SK-N-SH treated with all-trans-retinoic acid at 6 μM for 48 hours (cell line): ENCODE measurements around the gene TDRKH.
"Not testable (repeated sequence)": the region's sequence is repeated elsewhere in the genome, so short reads cannot be mapped to it uniquely, and the experiment has no call there.

Experiments
- ATAC-seq: fragments of 200-7000 bp; cut with Tn5 transposase; 3 replicates; pipeline ENCODE4 v1.9.1; 2020; ENCODE audit warnings: mild to moderate bottlenecking, moderate library complexity
- ARNTL ChIP-seq: fragments of 450-650 bp; formaldehyde crosslinking; IDR thresholded peaks from 2 replicates; pipeline ENCODE4 v1.5.0; 2020; ENCODE audit warnings: low read depth, mild to moderate bottlenecking, moderate library complexity, borderline replicate concordance
- BACH2 ChIP-seq: fragments of 250-450 bp; sonication (Bioruptor Pico); IDR thresholded peaks from 2 replicates; pipeline ENCODE4 v1.9.0; 2021; ENCODE audit warnings: mild to moderate bottlenecking, borderline replicate concordance
- CSDC2 ChIP-seq: fragments of 250-450 bp; sonication (Bioruptor Pico); IDR thresholded peaks from 2 replicates; pipeline ENCODE4 v1.5.0; 2020; ENCODE audit warnings: mild to moderate bottlenecking, moderate library complexity
- CSRNP3 ChIP-seq: fragments of 250-450 bp; sonication (Bioruptor Pico); IDR thresholded peaks from 2 replicates; pipeline ENCODE4 v1.5.1; 2021; ENCODE audit warnings: mild to moderate bottlenecking, moderate library complexity
- ESRRG ChIP-seq: fragments of 250-450 bp; sonication (Bioruptor Pico); IDR thresholded peaks from 2 replicates; pipeline ENCODE4 v1.6.1; 2021; ENCODE audit warnings: mild to moderate bottlenecking
- ISL1 ChIP-seq: fragments of 250-450 bp; sonication (Bioruptor Pico); IDR thresholded peaks from 2 replicates; pipeline ENCODE4 v2.1.2; 2022; ENCODE audit warnings: mild to moderate bottlenecking, moderate library complexity
- OSR1 ChIP-seq: fragments of 250-450 bp; sonication (Bioruptor Pico); IDR thresholded peaks from 2 replicates; pipeline ENCODE4 v1.8.0; 2022; ENCODE audit warnings: moderate library complexity, mild to moderate bottlenecking, inconsistent platforms
- PATZ1 ChIP-seq: fragments of 250-450 bp; sonication (Bioruptor Pico); IDR thresholded peaks from 2 replicates; pipeline ENCODE4 v1.8.0; 2020; ENCODE audit warnings: mild to moderate bottlenecking, moderate library complexity, borderline replicate concordance
- POU6F1 ChIP-seq: fragments of 250-450 bp; sonication (Bioruptor Pico); IDR thresholded peaks from 2 replicates; pipeline ENCODE4 v1.8.0; 2021; ENCODE audit warnings: low read depth, mild to moderate bottlenecking, moderate library complexity, borderline replicate concordance
- PPARA ChIP-seq: fragments of 250-450 bp; sonication (Bioruptor Pico); IDR thresholded peaks from 2 replicates; pipeline ENCODE4 v1.5.0; 2020; ENCODE audit warnings: mild to moderate bottlenecking, borderline replicate concordance
- RARB ChIP-seq: fragments of 250-450 bp; sonication (Bioruptor Pico); IDR thresholded peaks from 2 replicates; pipeline ENCODE4 v1.8.0; 2021; ENCODE audit warnings: mild to moderate bottlenecking, moderate library complexity
- SNAI2 ChIP-seq: fragments of 250-450 bp; sonication (Bioruptor Pico); IDR thresholded peaks from 2 replicates; pipeline ENCODE4 v1.5.0; 2020; ENCODE audit warnings: mild to moderate bottlenecking, moderate library complexity
- TCF4 ChIP-seq: fragments of 250-450 bp; sonication (Bioruptor Pico); IDR thresholded peaks from 2 replicates; pipeline ENCODE4 v1.8.0; 2021; ENCODE audit warnings: mild to moderate bottlenecking, moderate library complexity, borderline replicate concordance
- TOX ChIP-seq: fragments of 250-450 bp; sonication (Bioruptor Pico); IDR thresholded peaks from 2 replicates; pipeline ENCODE4 v1.8.0; 2021; ENCODE audit warnings: mild to moderate bottlenecking, moderate library complexity, borderline replicate concordance
- ZC3H10 ChIP-seq: fragments of 250-450 bp; sonication (Bioruptor Pico); IDR thresholded peaks from 2 replicates; pipeline ENCODE4 v1.5.1; 2021; ENCODE audit warnings: mild to moderate bottlenecking, moderate library complexity
- ZFP3 ChIP-seq: fragments of 250-450 bp; sonication (Bioruptor Pico); IDR thresholded peaks from 2 replicates; pipeline ENCODE4 v1.5.0; 2020; ENCODE audit warnings: mild to moderate bottlenecking, moderate library complexity
- ZFP30 ChIP-seq: fragments of 450-650 bp; formaldehyde crosslinking; IDR thresholded peaks from 2 replicates; pipeline ENCODE4 v1.5.0; 2022; ENCODE audit warnings: mild to moderate bottlenecking, moderate library complexity
- TF ChIP-seq, protein P1 (sequence below): fragments of 250-450 bp; sonication (Bioruptor Pico); IDR thresholded peaks from 2 replicates; pipeline ENCODE4 v1.5.0; 2020; ENCODE audit warnings: mild to moderate bottlenecking, moderate library complexity

The TDRKH gene

DNA sequence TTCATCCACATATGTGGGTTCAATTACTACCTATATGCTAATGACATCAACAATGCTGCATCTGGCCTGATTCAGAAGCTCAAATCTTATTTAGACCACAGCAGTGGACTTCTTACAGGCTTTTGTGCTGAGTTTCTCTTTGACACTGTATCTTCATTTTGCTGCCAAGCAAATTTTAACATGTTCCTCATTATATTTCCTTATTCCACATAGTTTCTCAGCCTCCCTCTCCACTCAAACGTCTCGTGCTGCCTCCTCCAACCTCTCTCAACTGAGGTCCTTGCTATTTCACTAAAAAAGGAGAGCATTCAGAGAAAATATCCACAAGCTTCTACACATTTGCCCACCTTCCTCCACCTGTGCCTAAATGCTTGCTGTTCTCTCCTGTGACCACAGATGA is 6.5 kb downstream of the TDRKH start:
- ATAC-seq = no peak
- TF ChIP-seq TOX (CRISPR knock-in tag) = no peak
- TF ChIP-seq ESRRG (CRISPR knock-in tag) = no peak
- no peak for TF ChIP-seq POU6F1
- TF ChIP-seq CSRNP3 (CRISPR knock-in tag) = no peak
- no peak for TF ChIP-seq ISL1
- no peak for TF ChIP-seq ZC3H10 (CRISPR knock-in tag)
- TF ChIP-seq ARNTL (CRISPR knock-in tag) = no peak
- TF ChIP-seq ZFP30 (CRISPR knock-in tag) = no peak
- TF ChIP-seq ZFP3 (CRISPR knock-in tag) = no peak
- no peak for TF ChIP-seq TCF4 (CRISPR knock-in tag)
- no peak for TF ChIP-seq SNAI2 (CRISPR knock-in tag)
- no peak for TF ChIP-seq OSR1 (CRISPR knock-in tag)
- no peak for TF ChIP-seq RARB (CRISPR knock-in tag)

- ATAC-seq = no peak
- TF ChIP-seq CSDC2 (CRISPR knock-in tag) = no peak
- no peak for TF ChIP-seq OSR1 (CRISPR knock-in tag)
- no peak for TF ChIP-seq ZFP30 (CRISPR knock-in tag)
- no peak for TF ChIP-seq TOX (CRISPR knock-in tag)
- TF ChIP-seq ESRRG (CRISPR knock-in tag) = no peak
- TF ChIP-seq POU6F1 = no peak
- no peak for TF ChIP-seq ARNTL (CRISPR knock-in tag)
- TF ChIP-seq ZC3H10 (CRISPR knock-in tag) = no peak
- TF ChIP-seq TCF4 (CRISPR knock-in tag) = no peak
- TF ChIP-seq, protein P1, sequence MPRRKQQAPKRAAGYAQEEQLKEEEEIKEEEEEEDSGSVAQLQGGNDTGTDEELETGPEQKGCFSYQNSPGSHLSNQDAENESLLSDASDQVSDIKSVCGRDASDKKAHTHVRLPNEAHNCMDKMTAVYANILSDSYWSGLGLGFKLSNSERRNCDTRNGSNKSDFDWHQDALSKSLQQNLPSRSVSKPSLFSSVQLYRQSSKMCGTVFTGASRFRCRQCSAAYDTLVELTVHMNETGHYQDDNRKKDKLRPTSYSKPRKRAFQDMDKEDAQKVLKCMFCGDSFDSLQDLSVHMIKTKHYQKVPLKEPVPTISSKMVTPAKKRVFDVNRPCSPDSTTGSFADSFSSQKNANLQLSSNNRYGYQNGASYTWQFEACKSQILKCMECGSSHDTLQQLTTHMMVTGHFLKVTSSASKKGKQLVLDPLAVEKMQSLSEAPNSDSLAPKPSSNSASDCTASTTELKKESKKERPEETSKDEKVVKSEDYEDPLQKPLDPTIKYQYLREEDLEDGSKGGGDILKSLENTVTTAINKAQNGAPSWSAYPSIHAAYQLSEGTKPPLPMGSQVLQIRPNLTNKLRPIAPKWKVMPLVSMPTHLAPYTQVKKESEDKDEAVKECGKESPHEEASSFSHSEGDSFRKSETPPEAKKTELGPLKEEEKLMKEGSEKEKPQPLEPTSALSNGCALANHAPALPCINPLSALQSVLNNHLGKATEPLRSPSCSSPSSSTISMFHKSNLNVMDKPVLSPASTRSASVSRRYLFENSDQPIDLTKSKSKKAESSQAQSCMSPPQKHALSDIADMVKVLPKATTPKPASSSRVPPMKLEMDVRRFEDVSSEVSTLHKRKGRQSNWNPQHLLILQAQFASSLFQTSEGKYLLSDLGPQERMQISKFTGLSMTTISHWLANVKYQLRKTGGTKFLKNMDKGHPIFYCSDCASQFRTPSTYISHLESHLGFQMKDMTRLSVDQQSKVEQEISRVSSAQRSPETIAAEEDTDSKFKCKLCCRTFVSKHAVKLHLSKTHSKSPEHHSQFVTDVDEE (CRISPR knock-in tag) = no peak
- TF ChIP-seq PATZ1 (CRISPR knock-in tag) = no peak
Observed at GRCh38 chr1:151782741-151783140, 7.6 kb downstream of the TDRKH start.

DNA sequence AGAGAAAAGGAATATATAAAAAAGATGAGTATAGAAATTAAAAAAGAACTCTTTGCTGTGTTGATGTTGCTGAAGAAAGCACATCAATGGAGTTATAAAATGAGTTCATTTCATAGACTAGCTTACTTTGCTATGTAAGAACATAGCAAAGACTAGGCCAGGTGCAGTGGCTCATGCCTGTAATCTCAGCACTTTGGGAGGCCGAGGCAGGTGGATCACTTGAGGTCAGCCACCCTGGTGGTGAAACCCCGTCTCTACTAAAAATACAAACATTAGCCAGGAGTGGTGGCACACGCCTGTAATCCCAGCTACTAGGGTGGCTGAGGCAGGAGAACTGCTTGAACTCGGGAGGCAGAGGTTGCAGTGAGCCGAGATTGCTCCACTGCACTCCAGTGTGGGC is 8.3 kb downstream of the TDRKH start:
- not testable (repeated sequence) for ATAC-seq

DNA sequence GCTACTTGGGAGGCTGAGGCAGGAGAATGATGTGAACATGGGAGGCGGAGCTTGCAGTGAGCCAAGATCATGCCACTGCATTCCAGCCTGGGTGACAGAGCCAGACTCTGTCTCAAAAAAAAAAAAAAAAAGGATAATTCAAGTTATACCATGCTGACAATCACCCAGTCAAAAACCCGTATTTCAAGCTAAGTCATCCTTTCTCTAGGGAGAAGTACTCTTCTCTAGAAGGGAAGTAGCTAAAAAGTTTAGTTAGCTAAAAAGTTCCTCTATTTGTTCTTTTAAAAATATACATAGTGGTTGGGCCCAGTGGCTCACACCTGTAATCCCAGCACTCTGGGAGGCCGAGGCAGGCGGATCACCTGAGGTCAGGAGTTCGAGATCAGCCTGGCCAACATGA is 9.6 kb downstream of the TDRKH start:
- ATAC-seq = not testable (repeated sequence)

GRCh38 chr1:151779852-151780251 is 10.4 kb downstream of the TDRKH start:
- ATAC-seq = no peak
- TF ChIP-seq ZFP30 (CRISPR knock-in tag) = no peak
- no peak for TF ChIP-seq ESRRG (CRISPR knock-in tag)
- TF ChIP-seq RARB (CRISPR knock-in tag) = no peak
- TF ChIP-seq BACH2 (CRISPR knock-in tag) = no peak
- TF ChIP-seq ISL1 = no peak
- TF ChIP-seq ARNTL (CRISPR knock-in tag) = no peak
- no peak for TF ChIP-seq ZFP3 (CRISPR knock-in tag)
- no peak for TF ChIP-seq PPARA (CRISPR knock-in tag)
- no peak for TF ChIP-seq TCF4 (CRISPR knock-in tag)
